ENCODE results near the gene ZSWIM1.

The ZSWIM1 gene

DNA sequence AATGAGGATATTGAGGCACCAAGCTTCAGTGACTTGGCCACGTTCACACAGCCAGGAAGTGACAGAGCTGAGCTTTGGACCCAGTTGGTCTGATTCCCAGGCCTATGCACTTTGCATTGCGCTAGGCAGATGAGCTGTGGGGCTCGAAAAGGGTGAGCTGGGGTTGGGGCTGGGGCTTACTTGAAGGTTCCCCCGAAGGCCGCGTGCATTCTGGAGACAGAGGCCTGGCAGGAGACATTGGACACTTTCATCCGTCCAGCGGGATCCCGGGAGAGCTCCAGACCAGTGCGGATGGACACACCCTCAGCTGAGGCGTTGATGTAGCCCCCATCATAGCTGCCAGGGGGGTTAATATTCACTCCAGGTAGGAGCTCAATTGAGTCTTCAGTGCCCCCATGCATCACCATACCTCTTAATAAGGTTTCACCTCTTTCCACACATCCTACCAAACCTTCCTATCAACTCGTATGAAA, 28.3 kb downstream of the ZSWIM1 start:
- no peak for DNase-seq (ENCODE audit: low read depth in 2 of 2)

GRCh38 chr20:45909817-45910669, 29.0 kb downstream of the ZSWIM1 start:
- DNase-seq (ENCODE audit: low read depth in 2 of 2), result no peak

DNA sequence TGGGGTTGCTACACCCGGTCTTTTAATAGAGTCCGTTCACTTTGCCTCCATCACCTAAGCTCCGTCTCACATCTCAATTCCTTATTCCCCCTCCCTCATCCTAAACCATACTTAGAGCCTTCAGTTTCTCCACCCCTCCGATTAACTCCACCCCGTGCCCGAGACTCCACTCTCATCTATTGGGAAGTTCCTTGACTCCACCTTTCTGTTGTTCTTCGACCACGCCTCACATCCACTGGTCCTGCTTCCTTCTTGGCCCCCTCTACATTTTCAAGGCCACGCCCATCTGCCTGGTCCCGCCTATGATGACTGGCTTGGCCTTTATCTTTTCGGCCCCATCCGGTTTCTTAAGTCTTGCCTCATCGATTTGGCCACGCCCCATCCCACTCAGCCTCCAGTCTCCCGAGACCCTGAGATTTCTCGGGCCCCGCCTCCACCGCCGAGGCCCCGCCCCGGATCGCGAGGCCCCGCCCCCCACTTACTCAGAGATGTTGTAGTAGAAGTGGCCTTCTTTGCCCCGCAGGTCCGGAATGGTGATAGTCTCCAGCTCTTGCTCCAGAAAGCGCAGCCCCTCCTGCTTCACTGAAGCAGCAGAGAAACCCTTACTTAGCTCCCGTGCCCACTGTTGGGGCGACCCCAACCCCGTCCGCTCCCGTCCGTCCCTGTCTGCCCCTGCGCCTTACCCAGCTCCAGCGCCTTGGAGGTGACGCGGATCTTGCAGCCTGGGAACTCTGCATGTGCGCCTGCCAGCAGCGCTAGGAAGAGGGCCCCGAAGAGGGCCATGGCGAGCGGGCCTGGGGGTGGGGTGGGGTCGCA, 29.9 kb downstream of the ZSWIM1 start:
- peak; percentile 79 for DNase-seq (ENCODE audit: low read depth in 2 of 2)

- DNase-seq (ENCODE audit: low read depth in 2 of 2), result no peak
Observed at GRCh38 chr20:45911486-45912343, 30.7 kb downstream of the ZSWIM1 start, which contains the start of gene PLTP. PLTP (minus strand) TSS chr20:45912155; CDS start chr20:45911452, 703 bp downstream.

- no peak for DNase-seq (ENCODE audit: low read depth in 2 of 2)
Observed at GRCh38 chr20:45912344-45912682, 31.3 kb downstream of the ZSWIM1 start.

- DNase-seq (ENCODE audit: low read depth in 2 of 2), result no peak
Observed at GRCh38 chr20:45913116-45913515, 32.1 kb downstream of the ZSWIM1 start.

GRCh38 chr20:45917790-45918141, 36.7 kb downstream of the ZSWIM1 start:
- DNase-seq (ENCODE audit: low read depth in 2 of 2), result no peak

- DNase-seq (ENCODE audit: low read depth in 2 of 2), result no peak
Observed at GRCh38 chr20:45918182-45918737, 37.2 kb downstream of the ZSWIM1 start.

GRCh38 chr20:45918779-45919537, 37.9 kb downstream of the ZSWIM1 start:
- DNase-seq (ENCODE audit: low read depth in 2 of 2), result no peak

DNA sequence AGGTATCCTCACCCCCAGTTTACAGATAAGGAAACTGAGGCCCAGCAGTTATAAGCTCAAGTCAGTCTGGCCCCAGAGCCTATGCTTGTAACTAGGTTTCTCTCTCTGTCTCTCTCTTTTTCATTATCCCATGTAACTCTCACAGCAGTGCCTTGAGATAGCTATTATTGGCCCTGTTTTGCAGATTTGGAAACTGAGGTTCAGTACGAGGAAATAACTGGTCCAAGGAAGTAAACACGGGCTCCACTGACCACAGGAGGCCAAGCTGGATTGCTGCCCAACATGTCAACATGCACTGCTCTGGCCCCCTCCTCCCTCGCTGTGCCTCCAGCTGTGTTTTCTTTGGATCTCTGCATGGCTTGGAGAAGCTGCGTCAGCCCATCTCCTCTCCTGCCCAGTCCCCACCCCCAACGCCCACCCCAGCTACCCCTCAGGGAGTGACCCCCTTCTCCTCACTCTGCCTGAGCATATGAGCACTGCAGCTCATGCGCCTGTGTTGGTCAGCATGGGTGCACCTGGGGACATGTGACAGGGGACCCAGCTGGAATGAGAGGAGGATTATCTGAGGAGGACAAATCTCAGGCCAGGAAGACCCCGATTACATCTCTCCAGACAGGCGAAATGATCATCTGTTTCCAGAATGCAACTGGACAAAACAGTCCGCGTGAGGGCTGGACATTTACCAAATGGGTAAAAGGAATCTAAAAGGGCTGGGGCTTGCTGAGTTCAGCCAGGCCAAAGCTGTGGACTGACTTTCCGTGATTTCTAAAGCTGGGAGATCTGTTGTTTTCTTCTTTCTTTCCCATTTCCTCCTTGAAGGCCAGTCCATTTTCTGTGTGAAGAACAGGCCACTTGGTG, 38.7 kb downstream of the ZSWIM1 start:
- no peak for DNase-seq (ENCODE audit: low read depth in 2 of 2)

DNA sequence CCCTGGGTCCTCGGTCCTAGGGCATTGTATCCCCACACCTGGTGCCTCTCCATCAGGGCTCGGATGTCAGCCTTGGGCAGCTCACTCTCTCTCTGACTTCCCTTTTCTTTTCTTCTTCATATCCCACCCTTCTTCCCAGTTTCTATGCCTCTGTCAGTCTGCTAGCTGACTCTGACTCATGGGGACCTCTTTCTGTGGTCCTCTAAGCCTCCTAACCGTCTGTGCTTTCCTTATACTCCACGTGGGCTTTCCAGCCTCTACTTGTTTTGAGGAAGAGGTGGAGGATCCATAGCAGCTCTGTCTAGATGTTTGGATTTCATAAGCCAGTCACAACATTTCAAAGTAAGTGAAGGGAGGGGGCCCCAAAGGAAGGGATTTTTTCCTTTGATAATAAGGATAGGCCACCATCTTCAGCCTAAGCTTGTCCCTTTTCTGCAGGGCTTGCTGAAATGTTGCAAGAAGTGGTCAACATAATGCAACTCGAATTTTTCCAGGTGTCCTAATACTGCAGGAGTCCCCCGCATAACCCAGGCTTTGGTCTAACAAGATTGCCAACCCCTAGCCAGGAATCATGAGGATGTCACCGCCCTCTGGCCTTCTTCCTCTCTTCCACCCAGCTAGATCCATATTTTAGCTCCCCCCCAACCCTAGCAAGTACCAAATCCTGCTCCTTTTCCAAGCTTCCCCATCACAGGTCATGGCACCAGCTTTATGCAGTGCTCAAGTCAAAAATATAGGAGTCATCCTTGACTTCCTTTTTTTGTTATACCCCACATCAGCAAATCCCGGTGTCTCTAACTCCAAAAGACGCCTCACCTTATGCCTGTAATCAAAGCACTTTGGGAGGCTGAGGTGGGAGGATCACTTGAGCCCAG, 39.7 kb downstream of the ZSWIM1 start:
- no peak for DNase-seq (ENCODE audit: low read depth in 2 of 2)

GRCh38 chr20:45921337-45922189, 40.5 kb downstream of the ZSWIM1 start:
- DNase-seq (ENCODE audit: low read depth in 2 of 2), result no peak

- DNase-seq (ENCODE audit: low read depth in 2 of 2), result no peak
Observed at GRCh38 chr20:45924391-45925261, 43.6 kb downstream of the ZSWIM1 start.

DNA sequence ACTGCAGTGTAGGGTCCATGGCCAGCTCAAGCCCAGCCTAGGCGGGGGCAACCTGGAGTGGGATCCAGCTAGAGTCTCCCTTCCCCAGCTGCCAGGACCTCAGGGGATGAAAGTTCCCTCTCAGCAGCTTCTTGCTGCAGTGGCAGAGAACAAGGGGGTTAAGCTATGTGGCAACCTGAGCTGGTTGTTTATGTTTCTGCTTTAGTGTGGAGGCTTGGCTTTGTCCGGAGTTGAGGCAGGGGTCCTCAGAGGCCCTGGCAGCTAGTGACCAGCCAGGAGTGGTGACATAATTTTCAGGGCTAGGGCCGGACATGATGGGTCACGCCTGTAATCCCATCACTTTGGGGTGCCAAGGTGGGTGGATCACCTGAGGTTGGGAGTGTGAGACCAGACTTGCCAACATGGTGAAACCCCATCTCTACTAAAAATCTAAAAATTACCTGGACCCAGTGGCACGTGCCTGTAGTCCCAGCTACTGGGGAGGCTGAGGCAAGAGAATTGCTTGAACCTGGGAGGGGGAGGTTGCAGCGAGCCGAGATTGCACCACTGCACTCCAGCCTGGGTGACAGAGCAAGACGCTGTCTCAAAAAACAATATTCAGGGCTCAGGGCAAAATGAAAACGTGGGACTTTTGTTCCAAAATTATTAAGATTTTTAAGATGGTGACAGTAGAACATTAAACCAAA, 44.9 kb downstream of the ZSWIM1 start:
- DNase-seq (ENCODE audit: low read depth in 2 of 2), result no peak

- DNase-seq (ENCODE audit: low read depth in 2 of 2), result no peak
Observed at GRCh38 chr20:45926731-45927070, 45.7 kb downstream of the ZSWIM1 start.

- no peak for DNase-seq (ENCODE audit: low read depth in 2 of 2)
Observed at GRCh38 chr20:45927071-45927878, 46.2 kb downstream of the ZSWIM1 start.

Measured in stimulated activated CD8-positive, alpha-beta memory T cell treated with anti-CD3 and anti-CD28 coated beads, Interleukin-2, amount 100 ng/mL, for 1 hour (primary cell).